GM12878 (cell line): Measurements from ENCODE around the gene WWTR1. TPM values are rescaled to one million over a fixed set of nuclear protein-coding genes. Genes with fewer than 3 reads are reported as not detected.

Experiments
- BHLHE40 ChIP-seq, 2 experiments: fragments of 450-650 bp in 1 of 2; IDR thresholded peaks; 2 replicates each; pipeline ENCODE4 v1.6.1; 2011 to 2017; ENCODE audit warnings: low read depth in 2 of 2, borderline replicate concordance in 1 of 2, improper control_type of control experiment in 1 of 2, low read length in 1 of 2, mild to moderate bottlenecking in 1 of 2
- CREB1 ChIP-seq: IDR thresholded peaks from 2 replicates; pipeline ENCODE4 v1.6.1; 2012; ENCODE audit warnings: low read depth, mild to moderate bottlenecking, inconsistent platforms
- CREM ChIP-seq: IDR thresholded peaks from 2 replicates; pipeline ENCODE4 v1.6.1; 2014; ENCODE audit warnings: antibody characterized with exemption, low read depth
- GATAD2B ChIP-seq: fragments of 450-650 bp; conservative IDR thresholded peaks from 2 replicates; pipeline ENCODE4 v1.6.1; 2017; ENCODE audit warnings: low read depth, mild to moderate bottlenecking, moderate library complexity
- HDAC2 ChIP-seq: fragments of 200-600 bp; sonication (generic); IDR thresholded peaks from 2 replicates; pipeline ENCODE4 v1.6.1; 2017
- HDGF ChIP-seq: fragments of 450-650 bp; IDR thresholded peaks from 2 replicates; pipeline ENCODE4 v1.6.1; 2016; ENCODE audit warnings: antibody characterized with exemption
- IKZF1 ChIP-seq: fragments of 450-650 bp; conservative IDR thresholded peaks from 2 replicates; pipeline ENCODE4 v1.6.1; 2017; ENCODE audit warnings: antibody characterized with exemption, mild to moderate bottlenecking
- IKZF2 ChIP-seq, 2 experiments: fragments of 450-650 bp; IDR thresholded peaks; 2 replicates each; pipeline ENCODE4 v1.6.1; 2017; ENCODE audit warnings: mild to moderate bottlenecking in 2 of 2, moderate library complexity in 2 of 2
- KDM1A ChIP-seq: fragments of 200-600 bp; sonication (generic); IDR thresholded peaks from 2 replicates; pipeline ENCODE4 v1.6.1; 2016; ENCODE audit warnings: borderline replicate concordance
- LARP7 ChIP-seq: fragments of 450-650 bp; IDR thresholded peaks from 2 replicates; pipeline ENCODE4 v1.6.1; 2017; ENCODE audit warnings: mild to moderate bottlenecking
- NR2C1 ChIP-seq: fragments of 450-650 bp; IDR thresholded peaks from 2 replicates; pipeline ENCODE4 v1.6.1; 2017; ENCODE audit warnings: antibody characterized with exemption, mild to moderate bottlenecking, moderate library complexity
- POLR2AphosphoS5 ChIP-seq: IDR thresholded peaks from 2 replicates; pipeline ENCODE4 v1.6.1; 2011; ENCODE audit warnings: mild to moderate bottlenecking, low read length, inconsistent platforms
- RCOR1 ChIP-seq: conservative IDR thresholded peaks from 2 replicates; pipeline ENCODE4 v1.6.1; 2012; ENCODE audit warnings: low read depth, low read length, improper control_type of control experiment
- SMAD5 ChIP-seq: IDR thresholded peaks from 2 replicates; pipeline ENCODE4 v1.6.1; 2016; ENCODE audit warnings: antibody characterized with exemption, low read depth
- SMARCA5 ChIP-seq: fragments of 450-650 bp; IDR thresholded peaks from 2 replicates; pipeline ENCODE4 v1.6.1; 2017; ENCODE audit warnings: mild to moderate bottlenecking
- ZNF217 ChIP-seq: fragments of 450-650 bp; IDR thresholded peaks from 2 replicates; pipeline ENCODE4 v1.6.1; 2017; ENCODE audit warnings: antibody characterized with exemption, mild to moderate bottlenecking
- polyA plus RNA-seq, 11 experiments: library from polyadenylated mRNA; depleted of rRNA in 4 of 11; unstranded in 6 of 11; stranded (reverse) in 5 of 11; fragments of >200 nt; fragmentation: Nextera tagmentation in 4 of 11; fragmentation: Illumina TruSeq in 1 of 11; extraction: Ambion mirVana in 4 of 11; extraction: Trizol in 1 of 11; gene quantifications; 1 replicate in 1 of 11; 2 replicates in 10 of 11; pipeline versions ENCODE4 v1.2.1 to v1.2.3, GENCODE V29; 2011 to 2016; ENCODE audit warnings: inconsistent platforms in 2 of 11, missing spikeins in 2 of 11, low read depth in 1 of 11
- total RNA-seq, 4 experiments: library from RNA; depleted of rRNA in 3 of 4; stranded (reverse); fragments of >200 nt in 3 of 4; fragmentation: Illumina TruSeq in 1 of 4; extraction: Trizol in 1 of 4; gene quantifications; 2 replicates each; pipeline versions ENCODE4 v1.2.1 to v1.2.3, GENCODE V29; 2013 to 2021
- TF ChIP-seq, protein P1 (sequence below): IDR thresholded peaks from 2 replicates; pipeline ENCODE4 v1.6.1; 2012; ENCODE audit warnings: low read depth, low read length, improper control_type of control experiment
- TF ChIP-seq, protein P2 (sequence below): fragments of 450-650 bp; IDR thresholded peaks from 2 replicates; pipeline ENCODE4 v1.6.1; 2017; ENCODE audit warnings: mild to moderate bottlenecking
- TF ChIP-seq, protein P3 (sequence below): fragments of 450-650 bp; IDR thresholded peaks from 2 replicates; pipeline ENCODE4 v1.6.1; 2017; ENCODE audit warnings: mild to moderate bottlenecking, moderate library complexity
- TF ChIP-seq, protein P4 (sequence below): IDR thresholded peaks from 2 replicates; pipeline ENCODE4 v1.6.1; 2011; ENCODE audit warnings: borderline replicate concordance, low read depth, mild to moderate bottlenecking, moderate library complexity, mixed read lengths, low read length; ENCODE audit not compliant: insufficient read depth; ENCODE audit errors: extremely low read length
- TF ChIP-seq, protein P5 (sequence below): IDR thresholded peaks from 2 replicates; pipeline ENCODE4 v1.6.1; 2011; ENCODE audit warnings: mild to moderate bottlenecking, low read depth, low read length, moderate library complexity; ENCODE audit not compliant: insufficient replicate concordance
- TF ChIP-seq, protein P6 (sequence below): IDR thresholded peaks from 2 replicates; pipeline ENCODE4 v1.6.1; 2012; ENCODE audit warnings: low read length, inconsistent platforms

WWTR1 gene
- total and polyA plus RNA-seq, 10 of the 15 experiments (the other 5 are each of a cell fraction or from before 2014, with no cell fraction given), result 2.5 to 18.5 (median 5.8) TPM

DNA sequence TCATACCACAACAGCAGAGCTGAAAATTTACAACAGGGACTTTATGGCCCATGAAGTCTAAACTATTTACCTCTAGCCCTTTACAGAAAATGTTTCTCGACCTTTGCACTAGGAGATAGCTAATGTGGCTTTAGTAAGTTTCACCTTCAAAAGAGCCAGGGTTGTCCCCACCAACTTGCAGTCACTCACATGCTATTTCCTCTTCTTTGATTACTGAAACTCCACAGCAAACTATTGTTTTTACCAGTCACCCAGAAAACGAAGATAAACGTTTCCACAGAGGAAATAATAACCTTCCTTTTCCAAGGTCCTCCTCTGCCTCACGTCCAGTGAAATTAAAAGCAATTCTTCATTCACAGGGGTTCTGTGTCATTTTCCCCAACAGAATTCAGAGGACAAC lies 48.2 kb downstream of the WWTR1 start (continued):
- TF ChIP-seq, protein P1, sequence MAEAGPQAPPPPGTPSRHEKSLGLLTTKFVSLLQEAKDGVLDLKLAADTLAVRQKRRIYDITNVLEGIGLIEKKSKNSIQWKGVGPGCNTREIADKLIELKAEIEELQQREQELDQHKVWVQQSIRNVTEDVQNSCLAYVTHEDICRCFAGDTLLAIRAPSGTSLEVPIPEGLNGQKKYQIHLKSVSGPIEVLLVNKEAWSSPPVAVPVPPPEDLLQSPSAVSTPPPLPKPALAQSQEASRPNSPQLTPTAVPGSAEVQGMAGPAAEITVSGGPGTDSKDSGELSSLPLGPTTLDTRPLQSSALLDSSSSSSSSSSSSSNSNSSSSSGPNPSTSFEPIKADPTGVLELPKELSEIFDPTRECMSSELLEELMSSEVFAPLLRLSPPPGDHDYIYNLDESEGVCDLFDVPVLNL, result no peak
- TF ChIP-seq, protein P2, sequence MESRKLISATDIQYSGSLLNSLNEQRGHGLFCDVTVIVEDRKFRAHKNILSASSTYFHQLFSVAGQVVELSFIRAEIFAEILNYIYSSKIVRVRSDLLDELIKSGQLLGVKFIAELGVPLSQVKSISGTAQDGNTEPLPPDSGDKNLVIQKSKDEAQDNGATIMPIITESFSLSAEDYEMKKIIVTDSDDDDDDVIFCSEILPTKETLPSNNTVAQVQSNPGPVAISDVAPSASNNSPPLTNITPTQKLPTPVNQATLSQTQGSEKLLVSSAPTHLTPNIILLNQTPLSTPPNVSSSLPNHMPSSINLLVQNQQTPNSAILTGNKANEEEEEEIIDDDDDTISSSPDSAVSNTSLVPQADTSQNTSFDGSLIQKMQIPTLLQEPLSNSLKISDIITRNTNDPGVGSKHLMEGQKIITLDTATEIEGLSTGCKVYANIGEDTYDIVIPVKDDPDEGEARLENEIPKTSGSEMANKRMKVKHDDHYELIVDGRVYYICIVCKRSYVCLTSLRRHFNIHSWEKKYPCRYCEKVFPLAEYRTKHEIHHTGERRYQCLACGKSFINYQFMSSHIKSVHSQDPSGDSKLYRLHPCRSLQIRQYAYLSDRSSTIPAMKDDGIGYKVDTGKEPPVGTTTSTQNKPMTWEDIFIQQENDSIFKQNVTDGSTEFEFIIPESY, result no peak
- TF ChIP-seq RCOR1 (no peak), CREM (no peak), KDM1A (no peak), CREB1 (no peak), GATAD2B (0 out of 2 replicates have a peak, but pooled peaks have one; percentile 41), SMARCA5 (0 out of 2 replicates have a peak, but pooled peaks have one; percentile 23), NR2C1 (peak; percentile 62; the same call in 1 of the 2 replicates), HDAC2 (no peak), POLR2AphosphoS5 (no peak), ZNF217 (no peak), LARP7 (no peak), BHLHE40 (IDR thresholded peaks at IDR 0.05; ENCODE audit: borderline replicate concordance in 1 of 2, low read depth in 2 of 2, low read length in 1 of 2) (peak; percentile 88 to 89), HDGF (no peak), IKZF1 (peak; percentile 87), IKZF2 (IDR thresholded peaks at IDR 0.05) (peak; percentile 85 to 86; a peak in 3 of 4 replicates), SMAD5 (no peak)
- TF ChIP-seq, protein P3, sequence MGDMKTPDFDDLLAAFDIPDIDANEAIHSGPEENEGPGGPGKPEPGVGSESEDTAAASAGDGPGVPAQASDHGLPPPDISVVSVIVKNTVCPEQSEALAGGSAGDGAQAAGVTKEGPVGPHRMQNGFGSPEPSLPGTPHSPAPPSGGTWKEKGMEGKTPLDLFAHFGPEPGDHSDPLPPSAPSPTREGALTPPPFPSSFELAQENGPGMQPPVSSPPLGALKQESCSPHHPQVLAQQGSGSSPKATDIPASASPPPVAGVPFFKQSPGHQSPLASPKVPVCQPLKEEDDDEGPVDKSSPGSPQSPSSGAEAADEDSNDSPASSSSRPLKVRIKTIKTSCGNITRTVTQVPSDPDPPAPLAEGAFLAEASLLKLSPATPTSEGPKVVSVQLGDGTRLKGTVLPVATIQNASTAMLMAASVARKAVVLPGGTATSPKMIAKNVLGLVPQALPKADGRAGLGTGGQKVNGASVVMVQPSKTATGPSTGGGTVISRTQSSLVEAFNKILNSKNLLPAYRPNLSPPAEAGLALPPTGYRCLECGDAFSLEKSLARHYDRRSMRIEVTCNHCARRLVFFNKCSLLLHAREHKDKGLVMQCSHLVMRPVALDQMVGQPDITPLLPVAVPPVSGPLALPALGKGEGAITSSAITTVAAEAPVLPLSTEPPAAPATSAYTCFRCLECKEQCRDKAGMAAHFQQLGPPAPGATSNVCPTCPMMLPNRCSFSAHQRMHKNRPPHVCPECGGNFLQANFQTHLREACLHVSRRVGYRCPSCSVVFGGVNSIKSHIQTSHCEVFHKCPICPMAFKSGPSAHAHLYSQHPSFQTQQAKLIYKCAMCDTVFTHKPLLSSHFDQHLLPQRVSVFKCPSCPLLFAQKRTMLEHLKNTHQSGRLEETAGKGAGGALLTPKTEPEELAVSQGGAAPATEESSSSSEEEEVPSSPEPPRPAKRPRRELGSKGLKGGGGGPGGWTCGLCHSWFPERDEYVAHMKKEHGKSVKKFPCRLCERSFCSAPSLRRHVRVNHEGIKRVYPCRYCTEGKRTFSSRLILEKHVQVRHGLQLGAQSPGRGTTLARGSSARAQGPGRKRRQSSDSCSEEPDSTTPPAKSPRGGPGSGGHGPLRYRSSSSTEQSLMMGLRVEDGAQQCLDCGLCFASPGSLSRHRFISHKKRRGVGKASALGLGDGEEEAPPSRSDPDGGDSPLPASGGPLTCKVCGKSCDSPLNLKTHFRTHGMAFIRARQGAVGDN, result peak; percentile 91
- TF ChIP-seq, protein P4, sequence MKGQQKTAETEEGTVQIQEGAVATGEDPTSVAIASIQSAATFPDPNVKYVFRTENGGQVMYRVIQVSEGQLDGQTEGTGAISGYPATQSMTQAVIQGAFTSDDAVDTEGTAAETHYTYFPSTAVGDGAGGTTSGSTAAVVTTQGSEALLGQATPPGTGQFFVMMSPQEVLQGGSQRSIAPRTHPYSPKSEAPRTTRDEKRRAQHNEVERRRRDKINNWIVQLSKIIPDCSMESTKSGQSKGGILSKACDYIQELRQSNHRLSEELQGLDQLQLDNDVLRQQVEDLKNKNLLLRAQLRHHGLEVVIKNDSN, result no peak
- TF ChIP-seq, protein P5, sequence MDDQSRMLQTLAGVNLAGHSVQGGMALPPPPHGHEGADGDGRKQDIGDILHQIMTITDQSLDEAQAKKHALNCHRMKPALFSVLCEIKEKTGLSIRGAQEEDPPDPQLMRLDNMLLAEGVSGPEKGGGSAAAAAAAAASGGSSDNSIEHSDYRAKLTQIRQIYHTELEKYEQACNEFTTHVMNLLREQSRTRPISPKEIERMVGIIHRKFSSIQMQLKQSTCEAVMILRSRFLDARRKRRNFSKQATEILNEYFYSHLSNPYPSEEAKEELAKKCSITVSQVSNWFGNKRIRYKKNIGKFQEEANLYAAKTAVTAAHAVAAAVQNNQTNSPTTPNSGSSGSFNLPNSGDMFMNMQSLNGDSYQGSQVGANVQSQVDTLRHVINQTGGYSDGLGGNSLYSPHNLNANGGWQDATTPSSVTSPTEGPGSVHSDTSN, result no peak
- TF ChIP-seq, protein P6, sequence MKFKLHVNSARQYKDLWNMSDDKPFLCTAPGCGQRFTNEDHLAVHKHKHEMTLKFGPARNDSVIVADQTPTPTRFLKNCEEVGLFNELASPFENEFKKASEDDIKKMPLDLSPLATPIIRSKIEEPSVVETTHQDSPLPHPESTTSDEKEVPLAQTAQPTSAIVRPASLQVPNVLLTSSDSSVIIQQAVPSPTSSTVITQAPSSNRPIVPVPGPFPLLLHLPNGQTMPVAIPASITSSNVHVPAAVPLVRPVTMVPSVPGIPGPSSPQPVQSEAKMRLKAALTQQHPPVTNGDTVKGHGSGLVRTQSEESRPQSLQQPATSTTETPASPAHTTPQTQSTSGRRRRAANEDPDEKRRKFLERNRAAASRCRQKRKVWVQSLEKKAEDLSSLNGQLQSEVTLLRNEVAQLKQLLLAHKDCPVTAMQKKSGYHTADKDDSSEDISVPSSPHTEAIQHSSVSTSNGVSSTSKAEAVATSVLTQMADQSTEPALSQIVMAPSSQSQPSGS, result peak; percentile 57; the same call in 1 of the 2 replicates
